HG03575 (cell line): ENCODE results near the gene NCOA3.

Experiments
- ATAC-seq: cut with Tn5 transposase; IDR thresholded peaks from one replicate; pipeline ENCODE4 v1.9.1; 2021; ENCODE audit not compliant: unreplicated experiment, insufficient number of reproducible peaks, low FRiP score; ENCODE audit errors: extremely low read depth

Gene NCOA3

GRCh38 chr20:47610247-47610944, 108.7 kb downstream of the NCOA3 start:
- ATAC-seq, result no peak

- ATAC-seq, result no peak
Observed at GRCh38 chr20:47610945-47611250, 109.2 kb downstream of the NCOA3 start.

GRCh38 chr20:47611785-47612184, 110.1 kb downstream of the NCOA3 start:
- ATAC-seq, result no peak

GRCh38 chr20:47612670-47613069, 111.0 kb downstream of the NCOA3 start:
- no peak for ATAC-seq

- no peak for ATAC-seq
Observed at GRCh38 chr20:47614703-47615309, 113.1 kb downstream of the NCOA3 start.

- no peak for ATAC-seq
Observed at GRCh38 chr20:47618479-47618878, 116.8 kb downstream of the NCOA3 start.

GRCh38 chr20:47620808-47621805, 119.4 kb downstream of the NCOA3 start:
- no peak for ATAC-seq

GRCh38 chr20:47622118-47622665, 120.5 kb downstream of the NCOA3 start:
- ATAC-seq, result no peak

- no peak for ATAC-seq
Observed at GRCh38 chr20:47623206-47623605, 121.5 kb downstream of the NCOA3 start.

- no peak for ATAC-seq
Observed at GRCh38 chr20:47627540-47627939, 125.9 kb downstream of the NCOA3 start.

GRCh38 chr20:47629907-47630306, 128.2 kb downstream of the NCOA3 start:
- no peak for ATAC-seq

GRCh38 chr20:47631078-47631477, 129.4 kb downstream of the NCOA3 start:
- ATAC-seq, result no peak

GRCh38 chr20:47635256-47635655, 133.6 kb downstream of the NCOA3 start:
- ATAC-seq, result no peak

GRCh38 chr20:47638851-47639250, 137.2 kb downstream of the NCOA3 start:
- ATAC-seq, result no peak

- no peak for ATAC-seq
Observed at GRCh38 chr20:47642118-47642517, 140.4 kb downstream of the NCOA3 start.

GRCh38 chr20:47642624-47643023, 140.9 kb downstream of the NCOA3 start:
- ATAC-seq, result no peak

GRCh38 chr20:47645632-47646031, 143.9 kb downstream of the NCOA3 start:
- ATAC-seq, result no peak

GRCh38 chr20:47647994-47648393, 146.3 kb downstream of the NCOA3 start:
- no peak for ATAC-seq

- no peak for ATAC-seq
Observed at GRCh38 chr20:47648943-47649342, 147.3 kb downstream of the NCOA3 start.

- ATAC-seq, result no peak
Observed at GRCh38 chr20:47652301-47652700, 150.6 kb downstream of the NCOA3 start.
